Measurements from ENCODE around the gene HSPA4. TPM values are rescaled to one million over a fixed set of nuclear protein-coding genes. Genes with fewer than 3 reads are reported as not detected.
"Not testable (repeated sequence)": the region's sequence is repeated elsewhere in the genome, so short reads cannot be mapped to it uniquely, and the experiment has no call there.

Gene HSPA4
- total RNA-seq, 1 experiment from 2014 or later = 337 TPM

DNA sequence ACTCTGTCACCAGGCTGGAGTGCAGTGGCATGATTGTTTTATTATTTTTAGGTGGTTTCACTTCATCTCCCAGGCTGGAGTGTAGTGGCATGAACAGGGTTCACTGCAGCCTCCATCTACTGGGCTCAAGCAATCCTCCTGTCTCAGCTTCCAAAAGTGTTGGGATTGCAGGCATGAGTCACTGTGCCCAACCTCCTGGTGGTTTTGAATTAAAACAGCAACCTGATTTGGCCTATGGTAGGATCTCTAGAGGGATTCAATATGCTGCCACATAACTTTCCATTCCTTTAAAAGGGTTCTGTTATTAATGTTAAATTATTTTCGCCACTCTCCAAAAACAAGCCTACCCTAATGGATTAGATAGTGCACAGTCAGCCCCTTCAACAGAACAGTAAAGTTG is 9.9 kb upstream of the HSPA4 start:
- no TSS peak for BruUV-seq (replicated peaks)
- no peak for TF ChIP-seq EZH2 (IDR thresholded peaks at IDR 0.05; ENCODE audit: borderline replicate concordance, low read depth, low read length, poor library complexity, severe bottlenecking)
- intact Hi-C loops (cut with micrococcal nuclease; ENCODE audit: unreplicated experiment) = no loop called here
- Histone ChIP-seq H3K4me3 (ENCODE audit: low read depth, low read length, poor library complexity, severe bottlenecking) (no peak overlapping the region), H3K27me3 (replicated peaks; ENCODE audit: insufficient read depth, low read depth, low read length, poor library complexity) (no peaks in the 10 kb centered on the region), H3K27ac (ENCODE audit: low read depth, low read length, poor library complexity, severe bottlenecking) (no peak overlapping the region), H3K4me1 (ENCODE audit: insufficient read depth, low read length, poor library complexity, severe bottlenecking) (no peaks in the 10 kb centered on the region), H3K9me3 (ENCODE audit: low read depth, low read length, poor library complexity, severe bottlenecking) (no peaks in the 10 kb centered on the region), H3K36me3 (ENCODE audit: insufficient read depth, low read length, poor library complexity, severe bottlenecking) (no peaks in the 10 kb centered on the region)
- DNase-seq (ENCODE audit: low spot score) = no peak
- ChIA-PET POLR2A (ENCODE audit: low non-redundant PET) (no interaction called here), CTCF (no interaction called here)

DNA sequence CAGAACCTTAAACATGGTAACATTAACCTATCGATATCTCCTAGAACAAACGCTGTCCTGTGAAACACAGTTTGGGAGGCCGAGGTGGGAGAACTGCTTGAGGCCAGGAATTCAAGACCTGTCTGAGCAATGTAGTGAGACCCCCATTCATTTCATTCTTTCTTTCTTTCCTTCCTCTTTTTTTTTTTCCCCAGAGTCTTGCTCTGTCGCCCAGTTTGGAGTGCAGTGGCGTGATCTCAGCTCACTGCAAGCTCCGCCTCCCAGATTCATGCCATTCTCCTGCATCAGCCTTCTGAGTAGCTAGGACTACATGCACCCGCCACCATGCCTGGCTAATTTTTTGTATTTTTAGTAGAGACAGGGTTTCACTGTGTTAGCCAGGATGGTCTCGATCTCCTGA is 5.3 kb upstream of the HSPA4 start:
- H3K9me3 ChIP-seq (ENCODE audit: low read depth, low read length, poor library complexity, severe bottlenecking); intact Hi-C loops (cut with micrococcal nuclease; ENCODE audit: unreplicated experiment); BruUV-seq (replicated peaks); H3K27ac ChIP-seq (ENCODE audit: low read depth, low read length, poor library complexity, severe bottlenecking); H3K4me3 ChIP-seq (ENCODE audit: low read depth, low read length, poor library complexity, severe bottlenecking); POLR2A ChIA-PET (ENCODE audit: low non-redundant PET); CTCF ChIA-PET; DNase-seq (ENCODE audit: low spot score); H3K27me3 ChIP-seq (replicated peaks; ENCODE audit: insufficient read depth, low read depth, low read length, poor library complexity); H3K36me3 ChIP-seq (ENCODE audit: insufficient read depth, low read length, poor library complexity, severe bottlenecking): not testable (repeated sequence)
- H3K4me1 ChIP-seq (ENCODE audit: insufficient read depth, low read length, poor library complexity, severe bottlenecking) = peaks cover 18% of the 10 kb centered on the region

DNA sequence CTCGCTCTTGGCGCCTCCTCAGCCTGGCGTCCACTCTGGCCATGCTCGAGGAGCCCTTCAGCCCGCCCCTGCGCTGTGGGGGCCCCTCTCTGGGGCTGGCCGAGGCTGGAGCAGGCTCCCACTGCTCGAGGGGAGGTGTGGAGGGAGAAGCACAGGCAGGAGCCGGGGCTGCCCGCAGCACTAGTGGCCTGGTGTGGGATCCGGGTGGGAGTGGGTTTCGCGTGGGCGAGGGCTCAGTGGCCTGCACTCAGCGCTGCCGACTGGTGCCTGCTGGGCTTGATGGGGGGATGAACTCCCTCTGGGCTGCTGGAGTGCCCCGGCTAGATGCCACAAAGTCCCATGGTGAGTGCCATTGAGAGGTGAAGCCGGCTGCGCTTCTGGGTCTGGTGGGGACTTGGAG is 4.4 kb upstream of the HSPA4 start:
- ChIA-PET POLR2A (ENCODE audit: low non-redundant PET) (no interaction called here), CTCF (no interaction called here)
- no peak overlapping the region for H3K4me3 ChIP-seq (ENCODE audit: low read depth, low read length, poor library complexity, severe bottlenecking)
- no peak for DNase-seq (ENCODE audit: low spot score)
- no peak overlapping the region for H3K27ac ChIP-seq (ENCODE audit: low read depth, low read length, poor library complexity, severe bottlenecking)
- intact Hi-C loops (cut with micrococcal nuclease; ENCODE audit: unreplicated experiment) = no loop called here
- no peaks in the 10 kb centered on the region for H3K36me3 ChIP-seq (ENCODE audit: insufficient read depth, low read length, poor library complexity, severe bottlenecking)
- peaks cover 18% of the 10 kb centered on the region for H3K4me1 ChIP-seq (ENCODE audit: insufficient read depth, low read length, poor library complexity, severe bottlenecking)
- H3K27me3 ChIP-seq (replicated peaks; ENCODE audit: insufficient read depth, low read depth, low read length, poor library complexity) = no peaks in the 10 kb centered on the region
- no peaks in the 10 kb centered on the region for H3K9me3 ChIP-seq (ENCODE audit: low read depth, low read length, poor library complexity, severe bottlenecking)
- no TSS peak for BruUV-seq (replicated peaks)
- no peak for TF ChIP-seq EZH2 (IDR thresholded peaks at IDR 0.05; ENCODE audit: borderline replicate concordance, low read depth, low read length, poor library complexity, severe bottlenecking)
- TF ChIP-seq, protein P1, sequence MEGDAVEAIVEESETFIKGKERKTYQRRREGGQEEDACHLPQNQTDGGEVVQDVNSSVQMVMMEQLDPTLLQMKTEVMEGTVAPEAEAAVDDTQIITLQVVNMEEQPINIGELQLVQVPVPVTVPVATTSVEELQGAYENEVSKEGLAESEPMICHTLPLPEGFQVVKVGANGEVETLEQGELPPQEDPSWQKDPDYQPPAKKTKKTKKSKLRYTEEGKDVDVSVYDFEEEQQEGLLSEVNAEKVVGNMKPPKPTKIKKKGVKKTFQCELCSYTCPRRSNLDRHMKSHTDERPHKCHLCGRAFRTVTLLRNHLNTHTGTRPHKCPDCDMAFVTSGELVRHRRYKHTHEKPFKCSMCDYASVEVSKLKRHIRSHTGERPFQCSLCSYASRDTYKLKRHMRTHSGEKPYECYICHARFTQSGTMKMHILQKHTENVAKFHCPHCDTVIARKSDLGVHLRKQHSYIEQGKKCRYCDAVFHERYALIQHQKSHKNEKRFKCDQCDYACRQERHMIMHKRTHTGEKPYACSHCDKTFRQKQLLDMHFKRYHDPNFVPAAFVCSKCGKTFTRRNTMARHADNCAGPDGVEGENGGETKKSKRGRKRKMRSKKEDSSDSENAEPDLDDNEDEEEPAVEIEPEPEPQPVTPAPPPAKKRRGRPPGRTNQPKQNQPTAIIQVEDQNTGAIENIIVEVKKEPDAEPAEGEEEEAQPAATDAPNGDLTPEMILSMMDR (conservative IDR thresholded peaks at IDR 0.05; ENCODE audit: low read depth, low read length) = no peak

DNA sequence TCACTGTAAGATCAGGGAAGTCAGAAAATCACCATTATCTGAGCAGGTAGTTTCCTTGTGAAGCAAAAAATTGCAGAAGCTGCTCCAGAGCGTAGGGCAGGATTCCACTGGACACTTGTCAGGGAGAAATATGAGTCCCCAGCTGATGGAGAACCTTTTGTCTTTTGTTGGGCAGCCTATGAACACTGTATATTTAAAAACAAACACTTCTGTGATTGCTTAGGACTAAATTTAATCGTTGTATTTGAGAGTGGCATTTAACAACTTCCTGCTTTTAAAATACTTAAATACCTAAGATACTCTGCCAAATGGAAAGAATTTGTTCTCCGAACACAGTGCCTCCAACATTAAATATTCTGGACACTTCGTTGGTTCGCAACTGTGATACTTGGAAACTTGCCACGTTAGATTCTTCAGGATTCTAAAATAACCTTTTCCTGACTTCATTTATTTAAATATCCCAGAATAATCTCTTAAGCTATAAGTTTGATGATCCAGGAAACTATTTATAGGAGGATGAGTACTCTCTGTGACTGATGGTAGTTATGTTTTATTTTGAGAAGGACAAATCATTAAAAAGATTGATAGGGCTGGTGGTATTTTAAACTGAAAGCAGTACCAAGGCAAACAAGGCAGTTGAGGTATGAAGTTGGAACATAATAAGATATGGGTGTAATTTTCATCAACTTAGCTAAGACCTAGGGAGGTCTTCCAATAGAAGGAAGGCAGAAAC is 2.7 kb upstream of the HSPA4 start:
- peaks cover 18% of the 10 kb centered on the region for H3K4me1 ChIP-seq (ENCODE audit: insufficient read depth, low read length, poor library complexity, severe bottlenecking)
- no peak for TF ChIP-seq EZH2 (IDR thresholded peaks at IDR 0.05; ENCODE audit: borderline replicate concordance, low read depth, low read length, poor library complexity, severe bottlenecking)
- TF ChIP-seq, protein P1 (conservative IDR thresholded peaks at IDR 0.05; ENCODE audit: low read depth, low read length) = no peak
- peak overlapping the region; percentile 48 for H3K27ac ChIP-seq (ENCODE audit: low read depth, low read length, poor library complexity, severe bottlenecking)
- no TSS peak for BruUV-seq (replicated peaks)
- no peaks in the 10 kb centered on the region for H3K27me3 ChIP-seq (replicated peaks; ENCODE audit: insufficient read depth, low read depth, low read length, poor library complexity)
- H3K9me3 ChIP-seq (ENCODE audit: low read depth, low read length, poor library complexity, severe bottlenecking) = no peaks in the 10 kb centered on the region
- peak; percentile 48 for DNase-seq (ENCODE audit: low spot score)
- H3K36me3 ChIP-seq (ENCODE audit: insufficient read depth, low read length, poor library complexity, severe bottlenecking) = no peaks in the 10 kb centered on the region
- ChIA-PET POLR2A (ENCODE audit: low non-redundant PET) (no interaction called here), CTCF (no interaction called here)
- intact Hi-C loops (cut with micrococcal nuclease; ENCODE audit: unreplicated experiment) = no loop called here
- H3K4me3 ChIP-seq (ENCODE audit: low read depth, low read length, poor library complexity, severe bottlenecking) = peak overlapping the region; percentile 3

All from A673 (cell line).